Muscle layer of duodenum (tissue), 2 donors: Measurements from ENCODE around the gene RAD50.
"Not testable (repeated sequence)": the region's sequence is repeated elsewhere in the genome, so short reads cannot be mapped to it uniquely, and the experiment has no call there.

Source experiments
- H3K27ac ChIP-seq: one replicate; pipeline ENCODE4 v1.7.0; 2013; ENCODE audit warnings: mild to moderate bottlenecking, low read length
- H3K27me3 ChIP-seq: one replicate; pipeline ENCODE4 v1.7.0; 2013; ENCODE audit warnings: low read depth, mild to moderate bottlenecking, control low read depth, low read length
- H3K36me3 ChIP-seq, 2 donors: one replicate each; pipeline ENCODE4 v1.7.0; 2013; ENCODE audit warnings: low read length in 2 of 2, control low read depth in 1 of 2, mild to moderate bottlenecking in 1 of 2; ENCODE audit not compliant: insufficient read depth in 2 of 2, control insufficient read depth in 1 of 2
- H3K4me1 ChIP-seq, 2 donors: one replicate each; pipeline ENCODE4 v1.7.0; 2013; ENCODE audit warnings: low read length in 2 of 2, mild to moderate bottlenecking in 2 of 2, control low read depth in 1 of 2, moderate library complexity in 1 of 2; ENCODE audit not compliant: insufficient read depth in 2 of 2, control insufficient read depth in 1 of 2
- H3K4me3 ChIP-seq, 2 donors: one replicate each; pipeline ENCODE4 v1.7.0; 2013; ENCODE audit warnings: low read length in 2 of 2, low read depth in 1 of 2, mild to moderate bottlenecking in 1 of 2
- H3K9me3 ChIP-seq, 2 donors: one replicate each; pipeline ENCODE4 v1.7.0; 2013; ENCODE audit warnings: low read length in 2 of 2, control low read depth in 1 of 2, mild to moderate bottlenecking in 1 of 2; ENCODE audit not compliant: control insufficient read depth in 1 of 2
- donor health status: healthy.

RAD50 gene

DNA sequence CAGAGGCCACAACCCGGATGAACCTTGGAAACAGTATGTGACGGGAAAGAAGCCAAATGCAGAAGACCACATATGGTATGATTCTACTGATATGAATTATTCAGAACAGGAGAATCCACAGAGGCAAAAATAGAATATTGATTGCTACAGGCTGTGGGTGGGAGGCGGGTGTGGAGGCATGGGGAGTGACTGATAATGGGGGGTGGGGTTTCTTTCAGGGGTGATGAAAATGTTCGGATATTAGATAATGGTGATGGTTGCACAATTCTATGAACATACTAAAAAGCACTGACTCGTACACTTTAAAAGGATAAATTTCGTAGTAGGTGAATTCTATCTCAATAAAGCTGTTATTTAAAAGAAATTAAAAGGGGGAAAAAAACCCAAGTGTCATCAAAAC lies 127.7 kb downstream of the RAD50 start:
- H3K36me3 ChIP-seq = no peaks in the 10 kb centered on the region
- no peak overlapping the region for H3K27ac ChIP-seq
- no peak overlapping the region for H3K4me3 ChIP-seq
- H3K4me1 ChIP-seq = no peaks in the 10 kb centered on the region
- no peaks in the 10 kb centered on the region for H3K27me3 ChIP-seq
- H3K9me3 ChIP-seq = no peaks in the 10 kb centered on the region

DNA sequence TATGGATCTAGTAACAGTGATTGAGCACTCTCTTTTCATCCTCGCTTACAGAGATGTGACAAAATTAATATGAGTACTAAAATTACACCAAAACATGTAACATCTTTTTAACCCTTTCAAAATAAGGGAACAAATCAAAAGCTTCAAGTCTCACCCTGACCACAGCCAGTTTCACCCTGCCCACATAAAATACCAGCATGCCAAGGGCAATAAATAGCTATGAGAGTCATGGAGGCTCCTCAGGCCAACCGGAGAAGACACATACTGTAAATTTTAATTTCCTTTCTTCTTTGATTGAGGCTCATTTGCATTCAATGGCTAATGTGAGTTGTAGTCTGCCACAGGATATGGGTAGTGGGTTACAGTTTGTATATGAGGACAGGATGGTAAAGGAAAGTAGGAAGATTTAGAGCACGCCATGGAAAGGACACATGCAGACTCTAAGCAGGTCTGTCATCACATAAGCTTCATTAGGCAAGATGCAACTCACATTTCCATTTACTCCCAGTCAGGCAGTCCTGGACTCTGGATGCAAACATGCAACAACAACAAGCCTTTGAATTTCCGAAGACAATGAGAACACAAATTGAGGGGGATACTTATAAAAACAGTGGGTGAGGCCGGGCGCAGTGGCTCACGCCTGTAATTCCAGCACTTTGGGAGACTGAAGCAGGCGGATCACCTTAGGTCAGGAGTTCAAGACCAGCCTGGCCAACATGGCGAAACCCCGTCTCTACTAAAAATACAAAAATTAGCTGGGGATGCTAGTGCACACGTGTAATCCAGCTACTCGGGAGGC lies 128.3 kb downstream of the RAD50 start:
- H3K4me3 ChIP-seq = no peak overlapping the region

DNA sequence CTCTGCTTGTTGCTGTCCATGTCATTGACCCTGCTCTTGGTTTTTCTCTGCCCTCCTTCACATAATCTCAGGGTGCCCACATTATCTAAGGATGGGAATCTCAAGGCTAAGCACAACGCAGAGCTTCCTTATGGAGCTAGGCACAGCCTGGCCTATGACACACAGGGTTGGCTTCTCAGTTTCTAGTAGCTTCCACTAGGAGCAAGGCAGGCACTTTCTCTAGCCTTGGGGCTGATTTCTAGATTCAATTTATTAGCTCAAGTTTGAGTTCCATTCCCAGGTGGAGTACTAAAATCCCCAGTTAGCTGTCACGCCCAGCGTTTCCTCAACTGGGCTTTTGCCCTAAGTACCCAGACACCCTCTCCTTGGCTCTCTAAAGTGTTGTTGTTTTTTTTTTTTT lies 129.4 kb downstream of the RAD50 start:
- Histone ChIP-seq H3K4me1 (no peaks in the 10 kb centered on the region), H3K27me3 (no peaks in the 10 kb centered on the region), H3K27ac (no peak overlapping the region), H3K9me3 (no peaks in the 10 kb centered on the region), H3K4me3 (no peak overlapping the region), H3K36me3 (no peaks in the 10 kb centered on the region)

More for the DNA sequence above, 128.3 kb downstream of the RAD50 start:
- no peaks in the 10 kb centered on the region for H3K27me3 ChIP-seq
- no peak overlapping the region for H3K27ac ChIP-seq
- no peaks in the 10 kb centered on the region for H3K9me3 ChIP-seq
- H3K36me3 ChIP-seq = no peaks in the 10 kb centered on the region
- no peaks in the 10 kb centered on the region for H3K4me1 ChIP-seq

DNA sequence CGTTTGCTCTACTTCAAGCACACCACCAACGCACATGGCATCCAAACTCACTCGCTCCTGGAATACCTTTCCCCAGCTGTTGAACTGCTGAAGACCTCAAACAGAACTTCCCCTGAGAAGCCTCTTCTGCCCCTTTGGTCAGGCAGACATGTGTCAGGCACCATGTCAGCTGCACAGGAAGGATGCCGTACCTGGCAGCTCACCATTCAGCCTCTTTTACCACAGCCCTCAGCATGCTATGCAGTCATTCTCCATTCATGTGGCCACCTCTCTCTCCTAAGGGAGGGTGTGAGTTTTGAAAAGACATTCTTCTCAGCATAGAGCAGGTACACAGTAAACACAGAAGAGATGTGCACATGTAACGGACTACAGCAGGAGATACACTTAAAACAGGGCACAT lies 131.2 kb downstream of the RAD50 start:
- no peak overlapping the region for H3K27ac ChIP-seq

DNA sequence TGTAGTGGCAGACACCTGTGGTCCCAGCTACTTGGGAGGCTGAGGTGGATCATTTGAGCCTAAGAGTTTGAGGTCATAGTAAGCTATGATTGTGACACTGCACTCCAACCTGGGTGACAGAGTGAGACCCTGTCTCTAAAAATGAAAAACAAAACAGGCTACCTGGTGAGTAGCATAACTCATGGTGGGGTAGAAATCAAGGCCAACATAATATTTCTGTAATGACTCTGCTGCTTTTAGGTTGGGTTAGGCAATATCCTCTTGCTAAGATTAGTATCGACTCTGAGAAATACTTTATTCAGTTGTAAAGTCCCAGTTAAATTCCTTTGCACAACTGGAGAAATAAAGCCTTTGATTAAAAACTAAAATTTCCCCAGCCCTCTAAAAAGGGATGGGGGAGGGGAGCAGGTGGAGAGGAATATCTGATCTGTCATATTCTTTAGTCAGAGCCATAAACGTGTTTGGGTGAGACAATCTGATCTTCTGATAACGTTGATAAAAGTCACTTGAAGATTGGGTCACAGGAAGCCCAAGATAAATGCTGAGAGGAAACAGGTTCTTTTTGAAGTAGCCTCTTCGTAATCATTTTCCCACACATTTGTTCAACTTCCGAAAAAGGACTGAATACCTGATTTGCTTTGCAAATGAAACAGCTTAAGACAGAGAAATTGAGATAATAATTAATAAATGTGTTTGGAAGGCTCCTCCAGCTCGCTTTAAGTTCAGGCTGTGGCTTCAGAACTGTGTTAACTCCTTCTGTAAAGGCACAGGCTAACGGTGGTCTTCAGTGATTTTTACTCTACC lies 132.0 kb downstream of the RAD50 start:
- Histone ChIP-seq H3K4me1 (no peaks in the 10 kb centered on the region), H3K27ac (no peak overlapping the region), H3K36me3 (peaks cover 0 to 4% of the 10 kb centered on the region in 2 donors), H3K27me3 (no peaks in the 10 kb centered on the region), H3K4me3 (no peak overlapping the region), H3K9me3 (no peaks in the 10 kb centered on the region)

More for the DNA sequence above, 131.2 kb downstream of the RAD50 start:
- Histone ChIP-seq H3K36me3 (peaks cover 0 to 4% of the 10 kb centered on the region in 2 donors), H3K4me3 (no peak overlapping the region), H3K27me3 (no peaks in the 10 kb centered on the region), H3K9me3 (no peaks in the 10 kb centered on the region), H3K4me1 (no peaks in the 10 kb centered on the region)

DNA sequence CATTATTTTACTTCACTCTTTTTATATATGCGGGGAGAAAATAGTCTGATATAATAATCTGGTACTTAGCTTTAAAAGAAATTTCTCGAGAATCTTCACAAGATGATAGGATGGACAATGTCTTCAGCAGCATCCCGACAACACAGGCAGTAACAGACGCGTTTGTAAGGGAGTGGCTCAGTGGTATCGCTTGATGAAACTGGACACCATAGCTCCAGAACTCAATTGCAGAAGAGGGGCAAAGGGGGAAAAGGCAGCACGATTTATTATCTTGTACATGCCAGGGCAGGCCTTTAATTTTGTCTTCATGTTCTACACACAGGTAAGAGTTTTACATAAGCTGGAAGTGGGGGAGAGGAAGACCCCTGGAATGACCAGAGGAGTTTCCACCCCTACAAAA lies 132.7 kb downstream of the RAD50 start:
- no peak overlapping the region for H3K27ac ChIP-seq

DNA sequence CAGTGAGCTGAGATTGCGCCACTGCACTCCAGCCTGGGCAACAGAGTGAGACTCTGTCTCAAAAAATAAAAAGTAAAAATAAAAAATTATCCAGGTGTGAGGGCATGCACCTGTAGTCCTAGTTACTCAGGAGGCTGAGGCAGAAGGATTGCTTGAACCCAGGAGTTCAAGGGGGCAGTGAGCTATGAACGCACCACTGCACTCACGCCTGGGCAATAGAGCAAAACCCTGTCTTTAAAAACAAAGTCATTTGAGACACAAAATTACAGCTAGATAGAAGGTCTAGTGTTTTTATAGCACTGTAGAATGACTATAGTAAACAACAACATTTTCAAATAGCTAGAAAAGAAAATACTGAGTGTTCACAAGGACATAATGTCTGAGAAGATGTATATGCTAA lies 133.4 kb downstream of the RAD50 start:
- Histone ChIP-seq H3K36me3 (peaks cover 0 to 4% of the 10 kb centered on the region in 2 donors), H3K27me3 (no peaks in the 10 kb centered on the region), H3K9me3 (no peaks in the 10 kb centered on the region), H3K27ac (no peak overlapping the region), H3K4me3 (no peak overlapping the region), H3K4me1 (no peaks in the 10 kb centered on the region)

More for the DNA sequence above, 132.7 kb downstream of the RAD50 start:
- H3K27me3 ChIP-seq = no peaks in the 10 kb centered on the region
- no peaks in the 10 kb centered on the region for H3K4me1 ChIP-seq
- peaks cover 0 to 4% of the 10 kb centered on the region in 2 donors for H3K36me3 ChIP-seq
- H3K4me3 ChIP-seq = no peak overlapping the region
- no peaks in the 10 kb centered on the region for H3K9me3 ChIP-seq

DNA sequence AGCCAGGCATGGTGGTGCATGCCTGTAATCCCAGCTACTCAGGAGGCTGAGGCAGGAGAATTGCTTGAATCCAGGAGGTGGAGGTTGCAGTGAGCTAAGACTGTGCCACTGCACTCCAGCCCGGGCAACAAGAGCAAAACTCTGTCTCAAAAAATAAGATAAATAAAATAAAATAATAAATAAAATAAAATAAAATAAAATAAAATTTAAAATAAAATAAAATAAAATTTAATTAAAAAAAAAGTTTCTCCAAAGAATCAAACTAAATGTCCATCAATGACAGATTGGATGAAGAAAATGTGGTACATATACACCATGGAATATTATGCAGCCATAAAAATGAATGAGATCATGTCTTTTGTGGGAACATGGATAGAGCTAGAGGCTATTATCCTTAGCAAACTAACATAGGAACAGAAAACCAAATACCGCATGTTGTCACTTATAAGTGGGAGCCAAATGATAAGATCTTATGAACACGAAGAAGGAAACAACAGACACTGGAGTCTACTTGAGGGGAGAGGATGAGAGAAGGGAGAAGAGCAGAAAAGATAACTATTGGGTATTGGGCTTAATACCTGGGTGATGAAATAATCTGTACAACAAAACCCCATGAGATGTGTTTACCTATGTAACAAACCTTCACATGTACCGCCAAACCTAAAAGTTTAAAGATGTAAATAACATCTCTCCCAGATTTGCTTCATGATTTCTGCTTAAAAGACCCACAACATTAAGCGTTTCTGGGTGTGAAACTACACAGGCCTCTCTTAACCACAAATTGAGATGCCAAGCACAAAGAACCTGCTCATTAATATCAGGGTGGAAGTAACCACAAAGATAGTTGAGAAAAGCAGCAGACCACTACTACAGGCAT lies 135.2 kb downstream of the RAD50 start:
- H3K36me3 ChIP-seq, H3K9me3 ChIP-seq, H3K27me3 ChIP-seq, H3K27ac ChIP-seq, H3K4me1 ChIP-seq, H3K4me3 ChIP-seq: not testable (repeated sequence)

DNA sequence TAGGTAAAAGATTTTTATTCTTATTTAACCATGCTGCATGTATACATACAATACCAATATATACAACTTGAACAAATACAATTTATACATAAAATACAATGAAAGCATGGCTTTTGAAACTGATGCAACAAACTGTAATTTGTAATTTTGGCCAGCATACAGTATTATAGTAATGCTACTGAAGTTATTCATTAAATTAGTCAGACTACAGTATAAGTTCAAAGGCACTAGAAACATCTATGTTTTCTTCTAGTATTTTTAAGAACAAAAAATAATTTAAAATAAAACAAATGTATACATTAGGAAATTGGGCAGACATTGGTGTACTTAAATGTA lies 135.8 kb downstream of the RAD50 start:
- H3K4me1 ChIP-seq = no peaks in the 10 kb centered on the region

More for the DNA sequence above, 135.8 kb downstream of the RAD50 start:
- H3K27ac ChIP-seq = no peak overlapping the region
- no peaks in the 10 kb centered on the region for H3K27me3 ChIP-seq
- no peak overlapping the region for H3K4me3 ChIP-seq
- peaks cover 3 to 9% of the 10 kb centered on the region in 2 donors for H3K36me3 ChIP-seq
- no peaks in the 10 kb centered on the region for H3K9me3 ChIP-seq
